HEK293 (cell line): ENCODE measurements around the gene ARTN.

Experiments used
- CTCF ChIA-PET: fragments of 350-600 bp; formaldehyde crosslinking; extraction: SDS; loops from one replicate; lab custom pipeline; 2021; ENCODE audit warnings: antibody characterized with exemption; lab: Yijun Ruan, JAX
- POLR2A ChIA-PET: fragments of 300-600 bp; formaldehyde crosslinking; extraction: SDS; loops from one replicate; lab custom pipeline; 2020; ENCODE audit warnings: antibody characterized with exemption, inconsistent platforms; lab: Yijun Ruan, JAX
- H3K27ac ChIP-seq: fragments of 200-500 bp; sonication (Bioruptor generic); 2 replicates; pipeline ENCODE4 v1.5.1; 2014; ENCODE audit warnings: low read depth, low read length, control low read depth, inconsistent platforms; ENCODE audit errors: extremely low read depth
- H3K36me3 ChIP-seq, 2 experiments: fragments of 200-500 bp in 1 of 2; sonication (Bioruptor generic) in 1 of 2; 1 replicate in 1 of 2; 2 replicates in 1 of 2; pipeline ENCODE4 v1.5.1; 2014 to 2017; ENCODE audit warnings: inconsistent platforms in 2 of 2, low read length in 2 of 2; ENCODE audit not compliant: control insufficient read depth in 2 of 2, insufficient read depth in 1 of 2
- H3K4me1 ChIP-seq: fragments of 200-500 bp; sonication (Bioruptor generic); 2 replicates; pipeline ENCODE4 v1.5.1; 2014; ENCODE audit warnings: mild to moderate bottlenecking, low read length, inconsistent platforms; ENCODE audit not compliant: control insufficient read depth, insufficient read depth
- H3K4me3 ChIP-seq: 2 replicates; pipeline ENCODE4 v1.5.1; 2011; ENCODE audit warnings: low read depth, mild to moderate bottlenecking, control low read depth, low read length, moderate library complexity
- H3K9me3 ChIP-seq: fragments of 200-500 bp; sonication (Bioruptor generic); 2 replicates; pipeline ENCODE4 v1.5.1; 2014; ENCODE audit warnings: low read depth, low read length, inconsistent platforms; ENCODE audit not compliant: control insufficient read depth, insufficient read depth
- BCL6B ChIP-seq: fragments of 450-650 bp; formaldehyde crosslinking; IDR thresholded peaks from 2 replicates; pipeline ENCODE4 v1.5.1; 2017; ENCODE audit warnings: missing biosample characterization, missing genetic modification characterization
- CTCF ChIP-seq: fragments of 450-650 bp; formaldehyde crosslinking; IDR thresholded peaks from 2 replicates; pipeline ENCODE4 v1.5.1; 2016; ENCODE audit warnings: missing biosample characterization, missing genetic modification characterization
- HOXC10 ChIP-seq: sonication (generic); formaldehyde crosslinking; IDR thresholded peaks from 2 replicates; pipeline ENCODE4 v1.8.1; 2023; ENCODE audit warnings: mild to moderate bottlenecking, missing genetic modification reagents
- OVOL3 ChIP-seq: fragments of 450-650 bp; formaldehyde crosslinking; IDR thresholded peaks from 2 replicates; pipeline ENCODE4 v1.5.1; 2016; ENCODE audit warnings: missing biosample characterization, missing genetic modification characterization
- PRDM10 ChIP-seq: fragments of 450-650 bp; formaldehyde crosslinking; IDR thresholded peaks from 2 replicates; pipeline ENCODE4 v1.5.1; 2016; ENCODE audit warnings: missing biosample characterization, missing genetic modification characterization
- ZBTB44 ChIP-seq: fragments of 450-650 bp; IDR thresholded peaks from 2 replicates; pipeline ENCODE4 v1.5.1; 2018; ENCODE audit warnings: missing biosample characterization, mild to moderate bottlenecking, missing genetic modification characterization
- ZFHX2 ChIP-seq: fragments of 450-650 bp; formaldehyde crosslinking; conservative IDR thresholded peaks from 2 replicates; pipeline ENCODE4 v1.5.1; 2016; ENCODE audit warnings: missing biosample characterization, missing genetic modification characterization
- ZIC2 ChIP-seq: fragments of 450-650 bp; formaldehyde crosslinking; IDR thresholded peaks from 2 replicates; pipeline ENCODE4 v1.5.1; 2016; ENCODE audit warnings: missing biosample characterization, missing genetic modification characterization
- ZNF140 ChIP-seq: fragments of 450-650 bp; formaldehyde crosslinking; IDR thresholded peaks from 2 replicates; pipeline ENCODE4 v1.5.1; 2016; ENCODE audit warnings: missing biosample characterization, missing genetic modification characterization
- ZNF221 ChIP-seq: fragments of 450-650 bp; formaldehyde crosslinking; IDR thresholded peaks from 2 replicates; pipeline ENCODE4 v1.5.1; 2017; ENCODE audit warnings: missing biosample characterization, missing genetic modification characterization, borderline replicate concordance
- ZNF223 ChIP-seq: fragments of 450-650 bp; formaldehyde crosslinking; IDR thresholded peaks from 2 replicates; pipeline ENCODE4 v1.5.1; 2016; ENCODE audit warnings: missing biosample characterization, missing genetic modification characterization
- ZNF354C ChIP-seq: fragments of 450-650 bp; formaldehyde crosslinking; IDR thresholded peaks from 2 replicates; pipeline ENCODE4 v1.5.1; 2016; ENCODE audit warnings: missing biosample characterization, missing genetic modification characterization, low read depth, borderline replicate concordance
- ZNF394 ChIP-seq: fragments of 450-650 bp; formaldehyde crosslinking; IDR thresholded peaks from 2 replicates; pipeline ENCODE4 v1.5.1; 2016; ENCODE audit warnings: missing biosample characterization, missing genetic modification characterization, mild to moderate bottlenecking, moderate library complexity, borderline replicate concordance
- ZNF398 ChIP-seq: fragments of 450-650 bp; formaldehyde crosslinking; IDR thresholded peaks from 2 replicates; pipeline ENCODE4 v1.5.1; 2017; ENCODE audit warnings: missing biosample characterization, missing genetic modification characterization
- ZNF48 ChIP-seq: fragments of 450-650 bp; formaldehyde crosslinking; IDR thresholded peaks from 2 replicates; pipeline ENCODE4 v1.5.1; 2016; ENCODE audit warnings: missing biosample characterization, missing genetic modification characterization
- ZNF600 ChIP-seq: fragments of 450-650 bp; formaldehyde crosslinking; IDR thresholded peaks from 2 replicates; pipeline ENCODE4 v1.5.1; 2016; ENCODE audit warnings: missing biosample characterization, missing genetic modification characterization
- ZNF610 ChIP-seq: fragments of 450-650 bp; formaldehyde crosslinking; IDR thresholded peaks from 2 replicates; pipeline ENCODE4 v1.5.1; 2016; ENCODE audit warnings: missing biosample characterization, missing genetic modification characterization, borderline replicate concordance
- ZNF843 ChIP-seq: fragments of 450-650 bp; formaldehyde crosslinking; IDR thresholded peaks from 2 replicates; pipeline ENCODE4 v1.5.1; 2016; ENCODE audit warnings: missing biosample characterization, missing genetic modification characterization

ARTN gene

GRCh38 chr1:43954036-43954435, 20.4 kb downstream of the ARTN start (continued):
- TF ChIP-seq PRDM10 (no peak), ZNF221 (tag by site-specific recombination) (no peak)

GRCh38 chr1:43956234-43956633, 22.6 kb downstream of the ARTN start:
- Histone ChIP-seq H3K36me3 (peaks cover 0 to 68% of the 10 kb centered on the region in 2 experiments; a peak in 1 of 3 replicates), H3K9me3 (no peaks in the 10 kb centered on the region), H3K4me1 (peaks cover 7% of the 10 kb centered on the region), H3K27ac (no peak overlapping the region), H3K4me3 (no peak overlapping the region)
- ChIA-PET POLR2A (interaction anchor here (0.7 kb wide), 1 partner anchor 9 kb away, joined by 6 read pairs; no protein-coding TSS in a partner anchor), CTCF (no interaction called here)
- no peak for TF ChIP-seq ZNF354C (tag by site-specific recombination)
- TF ChIP-seq HOXC10 (CRISPR knock-in tag): no peak
- TF ChIP-seq ZIC2 (tag by site-specific recombination): no peak
- no peak for TF ChIP-seq ZBTB44 (tag by site-specific recombination)
- no peak for TF ChIP-seq BCL6B
- TF ChIP-seq ZNF843 (tag by site-specific recombination): no peak
- no peak for TF ChIP-seq CTCF (tag by site-specific recombination)
- TF ChIP-seq ZNF223 (tag by site-specific recombination): no peak
- no peak for TF ChIP-seq ZNF398 (tag by site-specific recombination)
- TF ChIP-seq ZFHX2 (tag by site-specific recombination): no peak
- no peak for TF ChIP-seq ZNF140
- TF ChIP-seq ZNF610 (tag by site-specific recombination): no peak
- no peak for TF ChIP-seq OVOL3 (tag by site-specific recombination)
- no peak for TF ChIP-seq ZNF394 (tag by site-specific recombination)
- TF ChIP-seq ZNF600: no peak
- no peak for TF ChIP-seq ZNF48 (tag by site-specific recombination)
